T-helper 22 cell (primary cell): ENCODE results near the gene ALDH2.
"Not testable (repeated sequence)": the region's sequence is repeated elsewhere in the genome, so short reads cannot be mapped to it uniquely, and the experiment has no call there.

Source experiments
- DNase-seq: peaks from one replicate; pipeline ENCODE4 v3.0.0-alpha.2; 2020; ENCODE audit warnings: low read depth

Gene ALDH2

GRCh38 chr12:111766608-111767361, at the start of gene ALDH2:
Gene ALDH2, plus strand, starts transcription at chr12:111766933. Its CDS starts 50 bp downstream, at chr12:111766983.
- no peak for DNase-seq

GRCh38 chr12:111719316-111719715, 47.4 kb upstream of the ALDH2 start:
- not testable (repeated sequence) for DNase-seq

GRCh38 chr12:111720457-111720856, 46.3 kb upstream of the ALDH2 start:
- no peak for DNase-seq

GRCh38 chr12:111723646-111724360, 42.9 kb upstream of the ALDH2 start:
- not testable (repeated sequence) for DNase-seq

GRCh38 chr12:111728795-111729194, 37.9 kb upstream of the ALDH2 start:
- no peak for DNase-seq

- DNase-seq: no peak
These were observed 36.3 kb upstream of the ALDH2 start for GRCh38 chr12:111730420-111730819.

DNA sequence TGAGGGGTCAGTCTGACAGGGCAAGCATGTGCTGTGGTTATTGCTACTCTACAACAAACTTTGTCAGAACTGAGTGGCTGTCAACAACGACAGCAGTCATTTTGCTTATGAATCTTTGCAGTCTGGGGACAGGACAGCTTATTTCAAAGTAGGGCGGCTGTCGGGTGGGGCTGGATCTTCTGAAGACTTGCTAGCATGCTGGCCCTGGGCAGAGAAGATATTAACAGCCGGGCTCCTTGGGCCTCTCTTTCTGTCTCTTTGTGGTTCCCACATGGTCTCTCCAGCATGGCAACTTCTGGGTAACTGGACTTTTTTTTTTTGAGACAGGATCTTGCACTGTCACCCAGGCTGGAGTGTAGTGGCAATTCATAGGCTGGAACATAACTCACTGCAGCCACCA, 33.9 kb upstream of the ALDH2 start:
- DNase-seq: no peak

- no peak for DNase-seq
These were observed 33.3 kb upstream of the ALDH2 start for GRCh38 chr12:111733340-111733915.

GRCh38 chr12:111739524-111739923, 27.2 kb upstream of the ALDH2 start:
- not testable (repeated sequence) for DNase-seq

GRCh38 chr12:111741235-111741812, 25.4 kb upstream of the ALDH2 start:
- DNase-seq: no peak

- no peak for DNase-seq
These were observed 21.5 kb upstream of the ALDH2 start for GRCh38 chr12:111745211-111745610.

GRCh38 chr12:111747333-111747732, 19.4 kb upstream of the ALDH2 start:
- DNase-seq: no peak

GRCh38 chr12:111748151-111748672, 18.5 kb upstream of the ALDH2 start:
- DNase-seq: no peak

DNA sequence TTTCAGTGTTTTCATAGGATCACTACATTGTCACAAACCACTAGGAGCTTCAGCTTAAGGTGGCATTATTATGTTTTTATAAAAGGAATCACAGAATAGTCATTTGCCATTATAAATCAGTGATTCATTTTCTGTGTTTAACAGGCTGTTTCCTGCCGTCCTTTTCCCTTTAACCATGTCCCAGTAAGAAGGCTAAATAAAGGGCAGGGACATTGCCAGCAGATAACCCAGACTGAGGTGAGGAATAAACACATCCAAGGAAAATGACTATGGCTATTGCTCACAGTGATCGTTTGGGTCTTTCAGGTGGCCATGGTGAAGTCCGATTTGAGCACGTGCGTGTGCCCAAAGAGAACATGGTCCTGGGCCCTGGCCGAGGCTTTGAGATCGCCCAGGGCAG, 17.9 kb upstream of the ALDH2 start:
- DNase-seq: no peak

- no peak for DNase-seq
These were observed 17.3 kb upstream of the ALDH2 start for GRCh38 chr12:111749391-111749790.

GRCh38 chr12:111753144-111753881, 13.4 kb upstream of the ALDH2 start:
- no peak for DNase-seq

GRCh38 chr12:111754671-111755070, 12.1 kb upstream of the ALDH2 start:
- no peak for DNase-seq

DNA sequence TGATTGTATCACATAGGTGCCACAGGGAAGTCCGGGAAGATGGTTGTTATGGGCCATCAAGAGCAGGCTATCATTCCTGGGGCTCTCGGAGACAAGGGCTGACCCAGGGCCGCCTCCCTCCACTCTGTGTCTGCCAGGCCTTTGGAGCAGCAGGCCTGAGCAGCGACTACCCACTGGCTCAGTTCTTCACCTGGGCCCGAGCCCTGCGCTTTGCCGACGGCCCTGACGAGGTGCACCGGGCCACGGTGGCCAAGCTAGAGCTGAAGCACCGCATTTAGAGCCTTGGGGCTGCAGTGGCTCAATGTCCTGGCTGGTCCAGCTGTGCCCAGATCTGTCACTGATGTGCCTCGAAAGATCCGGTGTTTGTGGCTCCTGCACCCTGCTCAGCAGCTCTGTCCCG, 10.5 kb upstream of the ALDH2 start:
- DNase-seq: no peak

GRCh38 chr12:111756681-111757080, 10.1 kb upstream of the ALDH2 start:
- no peak for DNase-seq

DNA sequence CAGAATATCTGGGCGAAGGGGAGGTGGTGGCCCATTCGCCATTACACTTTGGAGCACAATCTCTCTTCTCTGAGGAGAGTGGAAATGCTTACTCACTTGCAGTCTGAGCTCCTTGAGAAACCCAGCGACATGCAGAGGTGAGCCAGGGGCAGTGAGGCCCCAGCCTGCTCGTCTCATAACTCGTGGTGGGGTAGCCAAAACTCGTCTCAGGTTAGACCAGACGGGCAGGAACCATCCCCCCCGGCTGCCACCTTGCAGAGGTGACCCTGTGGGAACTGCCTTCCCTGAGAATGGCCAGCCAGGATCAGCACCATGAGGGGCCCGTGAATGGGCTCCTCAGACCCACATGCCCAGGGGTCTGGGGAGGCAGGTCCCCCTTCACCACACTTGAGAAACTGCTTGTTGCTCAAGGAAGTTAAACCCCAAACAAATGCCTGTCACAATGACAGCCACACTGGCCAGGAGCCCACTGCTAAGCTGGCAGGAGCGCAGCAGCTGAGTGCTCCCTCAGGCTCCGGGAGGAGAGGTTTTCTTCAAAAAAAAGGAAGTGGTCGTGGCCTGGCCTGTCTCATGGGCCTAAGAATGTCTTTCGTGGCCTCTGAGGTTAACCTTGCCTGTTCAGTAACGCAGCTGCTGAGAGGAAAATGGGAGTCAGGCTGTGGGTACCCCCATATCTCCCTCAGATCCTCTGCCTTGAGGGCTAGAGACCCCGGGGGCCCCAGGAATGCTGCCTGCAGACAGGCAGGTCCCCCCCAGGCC, 9.2 kb upstream of the ALDH2 start:
- no peak for DNase-seq

DNA sequence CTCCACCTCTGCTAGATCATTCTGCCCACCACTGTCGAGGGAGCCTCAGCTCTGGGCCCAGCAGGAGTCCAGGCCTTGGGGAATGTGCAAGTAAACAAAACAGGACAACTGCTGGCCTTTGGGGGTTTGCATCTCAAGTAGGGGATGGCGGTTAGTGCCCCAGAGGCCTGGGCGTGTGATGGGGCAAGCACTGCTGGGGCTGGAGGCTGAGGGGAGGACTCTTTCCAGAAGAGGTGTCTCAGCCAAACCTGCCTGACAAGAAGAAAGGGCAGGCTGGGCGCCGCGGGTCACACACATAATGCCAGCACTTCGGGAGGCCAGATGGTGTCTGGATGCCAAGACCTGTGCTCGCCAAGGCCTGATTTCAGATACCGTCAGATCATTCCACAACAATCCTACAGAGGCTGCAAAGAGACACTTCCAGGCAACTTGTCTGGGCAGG, 8.6 kb upstream of the ALDH2 start:
- DNase-seq: no peak
